GM12878 (cell line): ENCODE data around the gene KCNAB2. TPM values are rescaled to one million over a fixed set of nuclear protein-coding genes. Genes with fewer than 3 reads are reported as not detected.
A peak's percentile ranks its signal among the peaks of the same experiment; 100 is the strongest.

Experiments used
- ATAC-seq: fragments of 200-7000 bp; cut with Tn5 transposase; 3 replicates; pipeline ENCODE4 v1.9.1; 2020; ENCODE audit warnings: mild to moderate bottlenecking, moderate library complexity
- BruUV-seq: library from RNA; stranded (reverse); fragments of 400-500 nt; replicated peaks from 2 replicates; lab custom pipeline; 2021; lab: Mats Ljungman, UMichigan
- CTCF ChIA-PET: fragments of 300-600 bp; sonication (Branson Sonifier 250); formaldehyde crosslinking; extraction: SDS; loops from one replicate; lab custom pipeline; 2021; ENCODE audit warnings: inconsistent platforms; lab: Yijun Ruan, JAX
- POLR2A ChIA-PET: fragments of 350-600 bp; formaldehyde crosslinking; extraction: SDS; loops from one replicate; lab custom pipeline; 2021; ENCODE audit warnings: inconsistent platforms; lab: Charles Lee
- RAD21 ChIA-PET: fragments of 300-600 bp; sonication (Branson Sonifier 250); formaldehyde crosslinking; loops from one replicate; lab custom pipeline; 2023; ENCODE audit warnings: antibody characterized with exemption; ENCODE audit not compliant: unreplicated experiment; lab: Charles Lee
- SMC1A ChIA-PET: fragments of 300-600 bp; sonication (Branson Sonifier 250); formaldehyde crosslinking; loops from one replicate; lab custom pipeline; 2023; ENCODE audit not compliant: unreplicated experiment, uncharacterized antibody; lab: Charles Lee
- DNase-seq: peaks from one replicate; pipeline ENCODE4 v3.0.0-alpha.2; 2011; ENCODE audit warnings: low read depth, low spot score
- FAIRE-seq: peaks from 3 replicates; lab custom pipeline; 2011; peaks lifted over from hg19 to GRCh38; lab: Jason Lieb, UNC
- H2AFZ ChIP-seq: 2 replicates; pipeline ENCODE4 v1.6.0; 2011; ENCODE audit warnings: low read depth, low read length, control low read depth; ENCODE audit not compliant: control insufficient read depth
- H3K27ac ChIP-seq: 2 replicates; pipeline ENCODE4 v1.5.1; 2011; ENCODE audit warnings: control low read depth; ENCODE audit not compliant: control insufficient read depth, insufficient read depth
- H3K27me3 ChIP-seq, 2 experiments: replicated peaks in 1 of 2; 2 replicates each; pipeline versions ENCODE4 v1.6.0 to v1.6.1; 2011; ENCODE audit warnings: low read length in 1 of 2; ENCODE audit not compliant: control insufficient read depth in 2 of 2, insufficient read depth in 2 of 2
- H3K36me3 ChIP-seq, 2 experiments: 2 replicates each; pipeline ENCODE4 v1.5.1; 2011; ENCODE audit warnings: low read length in 1 of 2; ENCODE audit not compliant: control insufficient read depth in 2 of 2, insufficient read depth in 2 of 2
- H3K4me1 ChIP-seq: 2 replicates; pipeline ENCODE4 v1.6.1; 2011; ENCODE audit warnings: mild to moderate bottlenecking, low read length, moderate library complexity, mixed read lengths; ENCODE audit not compliant: control insufficient read depth, insufficient read depth
- H3K4me2 ChIP-seq: 2 replicates; pipeline ENCODE4 v1.6.0; 2011; ENCODE audit warnings: control low read depth; ENCODE audit not compliant: control insufficient read depth, insufficient read depth
- H3K4me3 ChIP-seq: fragments of 200-600 bp; sonication (generic); 2 replicates; pipeline ENCODE4 v1.5.1; 2016
- H3K79me2 ChIP-seq: 2 replicates; pipeline ENCODE4 v1.6.0; 2011; ENCODE audit warnings: low read length; ENCODE audit not compliant: control insufficient read depth, insufficient read depth
- H3K9ac ChIP-seq: 2 replicates; pipeline ENCODE4 v1.8.0; 2011; ENCODE audit warnings: low read length, control low read depth, mixed read lengths; ENCODE audit not compliant: control insufficient read depth, insufficient read depth
- H3K9me3 ChIP-seq: replicated peaks from 3 replicates; pipeline ENCODE4 v1.5.1; 2011; ENCODE audit warnings: mild to moderate bottlenecking, low read length; ENCODE audit not compliant: control insufficient read depth, insufficient read depth
- H4K20me1 ChIP-seq: 2 replicates; pipeline ENCODE4 v1.6.0; 2011; ENCODE audit not compliant: control insufficient read depth, insufficient read depth
- CBX3 ChIP-seq: fragments of 200-600 bp; sonication (generic); IDR thresholded peaks from 2 replicates; pipeline ENCODE4 v1.6.1; 2016; ENCODE audit warnings: low read depth, borderline replicate concordance
- JUNB ChIP-seq: IDR thresholded peaks from 2 replicates; pipeline ENCODE4 v1.6.1; 2016; ENCODE audit warnings: antibody characterized with exemption, mild to moderate bottlenecking
- JUND ChIP-seq: IDR thresholded peaks from 2 replicates; pipeline ENCODE4 v1.6.1; 2012; ENCODE audit warnings: low read depth, mild to moderate bottlenecking, low read length, improper control_type of control experiment, moderate library complexity
- KAT2A ChIP-seq: conservative IDR thresholded peaks from 2 replicates; pipeline ENCODE4 v1.6.1; 2011; ENCODE audit warnings: low read depth, low read length; ENCODE audit not compliant: control insufficient read depth
- KDM1A ChIP-seq: fragments of 200-600 bp; sonication (generic); IDR thresholded peaks from 2 replicates; pipeline ENCODE4 v1.6.1; 2016; ENCODE audit warnings: borderline replicate concordance
- MXI1 ChIP-seq: fragments of 150-350 bp; IDR thresholded peaks from 2 replicates; pipeline ENCODE4 v1.6.1; 2011; ENCODE audit warnings: low read depth, mild to moderate bottlenecking, inconsistent platforms, low read length, improper control_type of control experiment
- PAX5 ChIP-seq: IDR thresholded peaks from 2 replicates; pipeline ENCODE4 v1.6.1; 2011; ENCODE audit warnings: low read depth, low read length, borderline replicate concordance
- POLR2A ChIP-seq: IDR thresholded peaks from 2 replicates; pipeline ENCODE4 v1.6.1; 2011; ENCODE audit warnings: low read depth, mild to moderate bottlenecking, low read length
- POLR2AphosphoS2 ChIP-seq: IDR thresholded peaks from 2 replicates; pipeline ENCODE4 v1.6.1; 2011; ENCODE audit warnings: low read depth, mild to moderate bottlenecking, low read length, improper control_type of control experiment, moderate library complexity
- RAD21 ChIP-seq: IDR thresholded peaks from 2 replicates; pipeline ENCODE4 v1.6.1; 2011; ENCODE audit warnings: mild to moderate bottlenecking, low read depth, low read length, moderate library complexity; ENCODE audit not compliant: insufficient read depth
- YY1 ChIP-seq: IDR thresholded peaks from 2 replicates; pipeline ENCODE4 v1.6.1; 2011; ENCODE audit warnings: low read depth, mild to moderate bottlenecking, low read length
- WGBS: methylation state at CpG from one replicate; pipeline ENCODE4 v1.1.6; 2016; ENCODE audit warnings: low lambda C conversion rate; ENCODE audit not compliant: insufficient replicate concordance, insufficient coverage; ENCODE audit errors: missing lambda C conversion rate; 5-methylcytosine and 5-hydroxymethylcytosine counted together
- in situ Hi-C: fragments of 300-500 bp; cut with MboI; formaldehyde crosslinking; loops from 9 replicates; pipeline ENCODE4 v1.14.3; 2018; ENCODE audit warnings: mixed read lengths
- intact Hi-C: fragments of 100-400 bp; cut with micrococcal nuclease; formaldehyde crosslinking; loops from one replicate; pipeline ENCODE4 v1.14.2; 2022; ENCODE audit not compliant: unreplicated experiment
- polyA plus RNA-seq, 11 experiments: library from polyadenylated mRNA; depleted of rRNA in 4 of 11; unstranded in 6 of 11; stranded (reverse) in 5 of 11; fragments of >200 nt; fragmentation: Nextera tagmentation in 4 of 11; fragmentation: Illumina TruSeq in 1 of 11; extraction: Ambion mirVana in 4 of 11; extraction: Trizol in 1 of 11; gene quantifications; 1 replicate in 1 of 11; 2 replicates in 10 of 11; pipeline versions ENCODE4 v1.2.1 to v1.2.3, GENCODE V29; 2011 to 2016; ENCODE audit warnings: inconsistent platforms in 2 of 11, missing spikeins in 2 of 11, low read depth in 1 of 11
- total RNA-seq, 4 experiments: library from RNA; depleted of rRNA in 3 of 4; stranded (reverse); fragments of >200 nt in 3 of 4; fragmentation: Illumina TruSeq in 1 of 4; extraction: Trizol in 1 of 4; gene quantifications; 2 replicates each; pipeline versions ENCODE4 v1.2.1 to v1.2.3, GENCODE V29; 2013 to 2021
- TF ChIP-seq, protein P1 (sequence below): fragments of 450-650 bp; IDR thresholded peaks from 2 replicates; pipeline ENCODE4 v1.6.1; 2017; ENCODE audit warnings: low read depth, mild to moderate bottlenecking, moderate library complexity
- TF ChIP-seq, protein P2 (sequence below), 3 experiments: IDR thresholded peaks in 2 of 3; conservative IDR thresholded peaks in 1 of 3; 2 replicates each; pipeline ENCODE4 v1.5.1; 2011; ENCODE audit warnings: low read depth in 3 of 3, low read length in 3 of 3, mild to moderate bottlenecking in 3 of 3, control low read depth in 2 of 3, moderate library complexity in 2 of 3, inconsistent platforms in 1 of 3, mixed read lengths in 1 of 3; ENCODE audit not compliant: control insufficient read depth in 2 of 3, insufficient read depth in 1 of 3; ENCODE audit errors: extremely low read depth in 1 of 3

KCNAB2 gene
- total and polyA plus RNA-seq, 10 of the 15 experiments (the other 5 are each of a cell fraction or from before 2014, with no cell fraction given) = 2.9 to 123 (median 62.4) TPM

DNA sequence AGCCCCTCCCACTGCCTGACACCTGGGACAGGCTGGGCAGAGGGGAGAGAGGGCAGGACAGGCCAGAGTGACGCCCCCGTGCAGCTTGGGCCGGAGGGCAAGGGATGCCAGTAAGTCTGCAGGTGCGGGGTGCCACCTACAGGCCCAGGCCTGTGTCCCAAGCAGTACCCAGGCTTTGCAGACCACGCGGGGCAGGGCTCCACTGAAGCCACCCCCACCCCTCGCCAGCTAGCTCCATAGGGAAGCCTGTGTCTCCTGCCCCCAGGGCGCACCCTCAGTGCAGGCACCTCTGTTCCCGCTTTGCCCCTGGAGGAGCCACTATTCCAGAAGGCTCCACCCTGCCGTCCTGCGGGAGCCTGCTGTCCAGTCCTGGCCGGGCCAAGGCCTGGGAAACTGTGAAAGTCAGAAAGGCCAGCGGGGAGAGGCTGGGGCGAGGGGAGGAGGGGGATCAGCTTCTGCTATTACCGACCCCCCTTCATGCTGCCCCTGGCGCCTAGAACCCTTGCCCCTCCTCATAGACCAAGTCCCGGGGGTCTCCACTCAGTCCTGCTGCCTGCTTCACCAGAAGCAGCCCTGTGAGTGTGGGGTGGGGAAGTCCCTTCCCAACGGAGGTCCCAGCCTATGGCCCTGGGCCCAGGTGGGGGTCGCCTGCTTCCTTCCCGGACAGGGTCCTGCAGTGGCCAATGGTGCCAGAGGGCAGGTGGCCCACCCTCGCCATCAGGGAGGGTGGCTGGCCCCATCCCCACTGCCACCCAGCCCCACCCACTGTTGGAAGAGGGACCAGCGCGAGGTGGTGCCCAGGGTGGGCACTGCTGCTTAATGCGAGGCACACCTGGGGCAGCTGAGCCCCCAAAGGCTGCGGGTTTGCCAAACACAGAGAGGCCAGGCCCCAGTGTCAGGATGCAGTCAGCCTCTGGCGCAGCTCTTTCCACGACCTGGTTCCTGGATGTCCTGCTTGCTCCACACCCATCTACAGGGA, 54.4 kb downstream of the KCNAB2 start:
- RAD21 ChIA-PET = no interaction called here
- Histone ChIP-seq H3K27ac (no peak overlapping the region), H3K4me3 (no peak overlapping the region), H3K36me3 (peaks cover 0 to 8% of the 10 kb centered on the region in 2 experiments; a peak in 3 of 4 replicates), H2AFZ (no peak overlapping the region), H3K27me3 (no peaks in the 10 kb centered on the region), H4K20me1 (no peaks in the 10 kb centered on the region), H3K79me2 (no peaks in the 10 kb centered on the region), H3K4me1 (no peaks in the 10 kb centered on the region), H3K9ac (no peak overlapping the region), H3K4me2 (no peak overlapping the region), H3K9me3 (no peaks in the 10 kb centered on the region)
- in situ Hi-C loops (no loop called here), intact Hi-C loops (no loop called here)
- SMC1A ChIA-PET = no interaction called here
- POLR2A ChIA-PET = interaction anchor here (0.7 kb wide), 1 partner anchor 809 kb away, joined by 3 read pairs; no protein-coding TSS in a partner anchor
- no TSS peak for BruUV-seq
- CTCF ChIA-PET = no interaction called here
- no peak for FAIRE-seq
- ATAC-seq = peak; percentile 42
- no peak for DNase-seq
- TF ChIP-seq JUNB (no peak), KAT2A (no peak), CBX3 (no peak), YY1 (no peak), JUND (no peak), POLR2AphosphoS2 (0 out of 2 replicates have a peak, but pooled peaks have one; percentile 26), POLR2A (peak; percentile 35), KDM1A (no peak), PAX5 (no peak), RAD21 (0 out of 2 replicates have a peak, but pooled peaks have one; percentile 11), MXI1 (no peak)
- TF ChIP-seq, protein P1, sequence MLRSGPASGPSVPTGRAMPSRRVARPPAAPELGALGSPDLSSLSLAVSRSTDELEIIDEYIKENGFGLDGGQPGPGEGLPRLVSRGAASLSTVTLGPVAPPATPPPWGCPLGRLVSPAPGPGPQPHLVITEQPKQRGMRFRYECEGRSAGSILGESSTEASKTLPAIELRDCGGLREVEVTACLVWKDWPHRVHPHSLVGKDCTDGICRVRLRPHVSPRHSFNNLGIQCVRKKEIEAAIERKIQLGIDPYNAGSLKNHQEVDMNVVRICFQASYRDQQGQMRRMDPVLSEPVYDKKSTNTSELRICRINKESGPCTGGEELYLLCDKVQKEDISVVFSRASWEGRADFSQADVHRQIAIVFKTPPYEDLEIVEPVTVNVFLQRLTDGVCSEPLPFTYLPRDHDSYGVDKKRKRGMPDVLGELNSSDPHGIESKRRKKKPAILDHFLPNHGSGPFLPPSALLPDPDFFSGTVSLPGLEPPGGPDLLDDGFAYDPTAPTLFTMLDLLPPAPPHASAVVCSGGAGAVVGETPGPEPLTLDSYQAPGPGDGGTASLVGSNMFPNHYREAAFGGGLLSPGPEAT = no peak
- TF ChIP-seq, protein P2, sequence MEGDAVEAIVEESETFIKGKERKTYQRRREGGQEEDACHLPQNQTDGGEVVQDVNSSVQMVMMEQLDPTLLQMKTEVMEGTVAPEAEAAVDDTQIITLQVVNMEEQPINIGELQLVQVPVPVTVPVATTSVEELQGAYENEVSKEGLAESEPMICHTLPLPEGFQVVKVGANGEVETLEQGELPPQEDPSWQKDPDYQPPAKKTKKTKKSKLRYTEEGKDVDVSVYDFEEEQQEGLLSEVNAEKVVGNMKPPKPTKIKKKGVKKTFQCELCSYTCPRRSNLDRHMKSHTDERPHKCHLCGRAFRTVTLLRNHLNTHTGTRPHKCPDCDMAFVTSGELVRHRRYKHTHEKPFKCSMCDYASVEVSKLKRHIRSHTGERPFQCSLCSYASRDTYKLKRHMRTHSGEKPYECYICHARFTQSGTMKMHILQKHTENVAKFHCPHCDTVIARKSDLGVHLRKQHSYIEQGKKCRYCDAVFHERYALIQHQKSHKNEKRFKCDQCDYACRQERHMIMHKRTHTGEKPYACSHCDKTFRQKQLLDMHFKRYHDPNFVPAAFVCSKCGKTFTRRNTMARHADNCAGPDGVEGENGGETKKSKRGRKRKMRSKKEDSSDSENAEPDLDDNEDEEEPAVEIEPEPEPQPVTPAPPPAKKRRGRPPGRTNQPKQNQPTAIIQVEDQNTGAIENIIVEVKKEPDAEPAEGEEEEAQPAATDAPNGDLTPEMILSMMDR (IDR thresholded peaks at IDR 0.05 in 2 of 3, conservative IDR thresholded peaks at IDR 0.05 in 1 of 3; ENCODE audit: control insufficient read depth in 2 of 3, extremely low read depth in 1 of 3, insufficient read depth in 1 of 3, low read depth in 3 of 3, low read length in 3 of 3) = peak in 1 of 3 experiments; percentile 23; a peak in 2 of 6 replicates
- 74% methylated on average over 27 of the region's 27 CpGs for WGBS
